Dermis microvascular lymphatic vessel endothelial cell (primary cell): Measurements from ENCODE around the gene STARD5. TPM values are rescaled to one million over a fixed set of nuclear protein-coding genes. Genes with fewer than 3 reads are reported as not detected.

Experiments
- total RNA-seq: library from RNA; depleted of rRNA; stranded (reverse); fragments of >200 nt; gene quantifications from 2 replicates; pipeline ENCODE4 v1.2.1, GENCODE V29; 2014

Gene STARD5
- total RNA-seq, 1 donor from 2014 or later: 0.77 TPM

Other genes starting within 250 kb of the STARD5 start
- gene CFAP161, start 189.9 kb downstream of the STARD5 start, total RNA-seq: 0.38 and 0.90 TPM in 2 replicates
- gene IL16, start 127.3 kb downstream of the STARD5 start, total RNA-seq: 2.4 and 2.7 TPM in 2 replicates
- not detected in 2 replicates for gene TMC3, start 50.1 kb upstream of the STARD5 start, total RNA-seq